ENCODE data around the gene MACROD2.
A peak's percentile ranks its signal among the peaks of the same experiment; 100 is the strongest.

Gene MACROD2

DNA sequence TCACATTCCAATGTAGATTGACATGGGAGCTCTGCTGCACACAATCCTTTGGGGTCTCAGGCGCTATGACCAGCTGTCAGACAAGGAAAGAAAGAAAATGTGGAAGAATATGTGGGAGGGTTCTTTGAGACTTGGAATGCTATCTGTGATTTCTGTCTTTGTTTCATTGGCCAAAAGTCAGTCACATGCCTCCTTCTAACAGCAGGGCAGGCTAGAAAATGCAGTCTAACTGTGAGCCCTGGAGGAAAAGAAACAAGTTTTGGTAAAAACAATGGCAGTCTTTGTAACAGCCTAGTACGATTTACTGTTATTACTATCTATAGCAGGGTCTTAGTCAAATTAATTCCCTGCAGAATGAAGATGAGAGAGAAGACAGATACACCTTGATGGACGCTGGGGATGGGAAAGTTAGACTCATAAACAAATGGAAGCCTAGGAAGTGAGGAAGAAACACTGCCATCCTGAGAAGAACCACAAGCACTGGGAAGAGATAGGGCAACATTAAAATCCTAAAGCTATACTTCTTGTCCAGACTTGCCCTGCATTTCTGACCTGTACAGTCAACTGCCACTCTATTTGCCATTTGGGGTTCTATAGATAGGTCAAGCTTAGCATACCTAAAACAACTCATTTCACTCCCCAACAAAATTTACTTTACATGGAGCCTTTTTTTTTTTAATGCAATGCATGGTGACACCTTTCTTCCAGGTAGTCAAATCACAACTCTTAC lies 1744.9 kb downstream of the MACROD2 start:
- no peak overlapping the region for H3K4me3 ChIP-seq (ENCODE audit: low read depth, low read length)
- DNase-seq (ENCODE audit: low read depth, low spot score): no peak
- TF ChIP-seq CTCF (IDR thresholded peaks at IDR 0.05; ENCODE audit: insufficient read depth, low read length, missing control alignments): no peak
- POLR2A ChIA-PET: no interaction called here
- CTCF ChIA-PET: interaction anchor here (1.8 kb wide), 1 partner anchor 11 kb away, joined by 5 read pairs; no protein-coding TSS in a partner anchor

- TF ChIP-seq CTCF (IDR thresholded peaks at IDR 0.05; ENCODE audit: insufficient read depth, low read length, missing control alignments): no peak
- no peak overlapping the region for H3K4me3 ChIP-seq (ENCODE audit: low read depth, low read length)
- CTCF ChIA-PET: interaction anchor here (1.8 kb wide), 1 partner anchor 9 kb away, joined by 5 read pairs; no protein-coding TSS in a partner anchor
- DNase-seq (ENCODE audit: low read depth, low spot score): no peak
- POLR2A ChIA-PET: no interaction called here
Measured at GRCh38 chr20:15742087-15742486, 1746.8 kb downstream of the MACROD2 start.

DNA sequence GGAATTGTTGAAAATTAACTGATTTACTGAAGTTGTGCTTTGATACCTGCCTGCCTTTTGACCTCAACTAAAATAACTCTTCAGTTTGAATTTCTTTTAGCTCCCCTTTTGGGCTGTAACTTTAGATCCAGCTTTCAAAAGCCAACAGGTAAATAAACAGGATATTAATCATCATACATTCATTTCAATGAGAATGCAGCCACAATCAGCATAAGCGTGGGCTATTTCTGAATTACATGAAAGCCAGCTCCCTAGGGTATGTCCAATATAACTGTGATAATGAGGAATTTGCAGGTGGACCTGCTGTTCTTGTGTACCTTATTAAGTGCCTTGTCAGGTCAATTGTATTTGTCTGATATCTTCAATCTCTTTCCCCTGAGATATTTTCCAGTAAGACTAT lies 1747.3 kb downstream of the MACROD2 start:
- no peak for DNase-seq (ENCODE audit: low read depth, low spot score)
- no peak for TF ChIP-seq CTCF (IDR thresholded peaks at IDR 0.05; ENCODE audit: insufficient read depth, low read length, missing control alignments)
- H3K4me3 ChIP-seq (ENCODE audit: low read depth, low read length): no peak overlapping the region
- CTCF ChIA-PET: no interaction called here
- POLR2A ChIA-PET: no interaction called here

DNA sequence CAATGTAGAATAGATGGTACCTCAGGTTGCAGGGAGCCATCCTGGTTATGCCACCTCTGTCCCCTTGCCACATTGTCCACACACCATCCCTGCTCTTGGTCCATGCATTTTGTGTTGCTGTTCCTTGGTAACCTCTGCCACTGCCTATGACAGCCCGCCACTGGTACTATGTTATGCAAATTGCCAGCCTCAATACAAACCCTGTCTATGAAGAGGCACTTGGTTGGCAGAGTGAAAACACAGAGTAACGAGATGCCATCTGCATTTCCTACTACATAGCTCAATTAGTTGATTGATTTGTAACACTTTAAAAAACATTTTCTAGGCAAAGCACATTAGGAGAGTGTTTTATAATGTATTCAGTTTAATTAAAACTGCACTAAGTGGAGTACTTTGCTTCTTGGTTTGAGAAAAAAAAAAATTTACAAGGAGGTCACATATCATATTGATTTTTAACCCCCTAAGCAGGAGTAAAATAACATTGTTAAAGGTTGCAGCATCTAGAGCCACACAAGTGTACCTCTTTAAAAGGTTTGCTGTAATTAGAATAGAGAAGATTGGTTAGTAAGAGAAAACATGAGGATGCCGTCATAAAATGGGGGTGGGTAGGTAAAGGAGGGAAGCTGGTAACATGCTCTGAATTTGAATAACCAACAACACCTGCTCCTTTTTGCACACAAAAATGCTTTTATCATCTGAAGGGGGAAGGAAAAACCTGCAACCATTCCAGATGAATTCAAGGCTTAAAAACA lies 1760.9 kb downstream of the MACROD2 start:
- ChIA-PET POLR2A (interaction anchor here (0.6 kb wide), 1 partner anchor 81 kb away, joined by 3 read pairs; no protein-coding TSS in a partner anchor), CTCF (no interaction called here)
- H3K4me3 ChIP-seq (ENCODE audit: low read depth, low read length): no peak overlapping the region
- TF ChIP-seq CTCF (IDR thresholded peaks at IDR 0.05; ENCODE audit: insufficient read depth, low read length, missing control alignments): no peak
- DNase-seq (ENCODE audit: low read depth, low spot score): no peak

DNA sequence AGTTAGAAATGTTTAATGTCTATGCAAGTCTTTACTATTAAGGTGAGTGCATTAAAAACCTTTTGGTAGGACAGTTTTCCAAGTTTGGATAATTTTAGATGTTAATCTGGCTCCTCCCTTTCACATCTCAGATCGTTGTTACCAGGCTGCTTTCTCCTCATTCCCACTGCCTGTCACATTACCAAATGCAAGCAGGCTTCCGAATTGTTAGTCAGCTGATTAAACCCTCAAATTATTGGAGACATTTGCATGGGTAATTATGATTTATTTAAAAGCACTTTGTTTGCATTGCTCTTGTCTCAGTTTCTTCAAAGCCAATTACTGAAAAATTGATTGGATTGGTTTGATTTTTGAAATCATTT lies 1761.4 kb downstream of the MACROD2 start:
- ChIA-PET POLR2A (interaction anchor here (0.6 kb wide), 1 partner anchor 81 kb away, joined by 3 read pairs; no protein-coding TSS in a partner anchor), CTCF (no interaction called here)
- no peak for DNase-seq (ENCODE audit: low read depth, low spot score)
- no peak overlapping the region for H3K4me3 ChIP-seq (ENCODE audit: low read depth, low read length)
- no peak for TF ChIP-seq CTCF (IDR thresholded peaks at IDR 0.05; ENCODE audit: insufficient read depth, low read length, missing control alignments)

GRCh38 chr20:15759594-15759993 lies 1764.3 kb downstream of the MACROD2 start:
- TF ChIP-seq CTCF (IDR thresholded peaks at IDR 0.05; ENCODE audit: insufficient read depth, low read length, missing control alignments): peak; percentile 5
- ChIA-PET CTCF (interaction anchor here (0.9 to 1.4 kb wide), 2 partner anchors 14 to 268 kb away, joined by 3 to 5 read pairs; no protein-coding TSS in a partner anchor), POLR2A (no interaction called here)
- DNase-seq (ENCODE audit: low read depth, low spot score): no peak
- H3K4me3 ChIP-seq (ENCODE audit: low read depth, low read length): no peak overlapping the region
